HCT116 (cell line): ENCODE data around the gene NFIX. TPM values are rescaled to one million over a fixed set of nuclear protein-coding genes. Genes with fewer than 3 reads are reported as not detected.

Experiments
- ATAC-seq: fragments of 200-7000 bp; cut with Tn5 transposase; 2 replicates; pipeline ENCODE4 v1.9.1; 2020; ENCODE audit warnings: mild to moderate bottlenecking, moderate library complexity
- BruUV-seq: library from RNA; stranded (reverse); fragments of 400-500 nt; replicated peaks from 2 replicates; lab custom pipeline; 2021; lab: Mats Ljungman, UMichigan
- CTCF ChIA-PET: fragments of 300-600 bp; sonication (Branson Sonifier 250); formaldehyde crosslinking; loops from one replicate; lab custom pipeline; 2021; ENCODE audit warnings: antibody characterized with exemption; lab: Charles Lee
- POLR2A ChIA-PET: fragments of 300-600, 350-600 bp; sonication (Branson Sonifier 250); formaldehyde crosslinking; loops from one replicate; lab custom pipeline; 2021; ENCODE audit warnings: antibody characterized with exemption; lab: Charles Lee
- RAD21 ChIA-PET, 2 experiments: fragments of 300-600 bp; sonication (Branson Sonifier 250); formaldehyde crosslinking; loops; one replicate each; lab custom pipeline; 2023; ENCODE audit warnings: low total read pairs in 2 of 2; ENCODE audit not compliant: uncharacterized antibody in 2 of 2, unreplicated experiment in 2 of 2, low non-redundant PET in 1 of 2; lab: Charles Lee
- DNase-seq: peaks from one replicate; pipeline ENCODE4 v3.0.0-alpha.2; 2010; ENCODE audit warnings: low read depth, low spot score
- H2AFZ ChIP-seq: fragments of 200-600 bp; shearing (Covaris generic), sonication (generic); 2 replicates; pipeline ENCODE4 v1.6.1; 2017; ENCODE audit warnings: low read depth, mixed run types, mixed read lengths, antibody characterized with exemption, low read length; ENCODE audit not compliant: poor library complexity, severe bottlenecking
- H3K27ac ChIP-seq: 2 replicates; pipeline ENCODE4 v1.5.1; 2012; ENCODE audit warnings: low read depth, low read length
- H3K27me3 ChIP-seq: fragments of 200-600 bp; sonication (generic); 2 replicates; pipeline ENCODE4 v1.6.1; 2016; ENCODE audit warnings: mixed run types, low read length, mixed read lengths; ENCODE audit not compliant: insufficient read depth
- H3K36me3 ChIP-seq, 2 experiments: fragments of 200-500 bp in 1 of 2; fragments of 200-600 bp in 1 of 2; sonication (Bioruptor generic) in 1 of 2; sonication (generic) in 1 of 2; 2 replicates each; pipeline versions ENCODE4 v1.5.1 to v1.6.1; 2014 to 2016; ENCODE audit warnings: low read length in 2 of 2, inconsistent platforms in 1 of 2, mixed read lengths in 1 of 2, mixed run types in 1 of 2; ENCODE audit not compliant: insufficient read depth in 2 of 2, control insufficient read depth in 1 of 2
- H3K4me1 ChIP-seq, 2 experiments: fragments of 200-600 bp in 1 of 2; sonication (generic) in 1 of 2; 2 replicates each; pipeline versions ENCODE4 v1.5.1 to v1.6.1; 2012 to 2017; ENCODE audit warnings: low read length in 2 of 2, inconsistent platforms in 1 of 2, mild to moderate bottlenecking in 1 of 2, mixed read lengths in 1 of 2, mixed run types in 1 of 2, moderate library complexity in 1 of 2; ENCODE audit not compliant: insufficient read depth in 2 of 2, control insufficient read depth in 1 of 2
- H3K4me2 ChIP-seq: fragments of 200-600 bp; sonication (generic); 2 replicates; pipeline ENCODE4 v1.6.1; 2017; ENCODE audit warnings: mixed run types, low read length, mixed read lengths
- H3K4me3 ChIP-seq, 2 experiments: fragments of 200-600 bp in 1 of 2; sonication (generic) in 1 of 2; replicated peaks in 1 of 2; 2 replicates each; pipeline ENCODE4 v1.5.1; 2011 to 2016; ENCODE audit warnings: low read length in 2 of 2, control low read depth in 1 of 2, low read depth in 1 of 2, mild to moderate bottlenecking in 1 of 2, mixed read lengths in 1 of 2, mixed run types in 1 of 2
- H3K79me2 ChIP-seq: fragments of 200-600 bp; sonication (generic); 2 replicates; pipeline ENCODE4 v1.6.1; 2017; ENCODE audit warnings: mild to moderate bottlenecking, mixed run types, low read length, moderate library complexity, mixed read lengths; ENCODE audit not compliant: insufficient read depth
- H3K9ac ChIP-seq: fragments of 200-600 bp; sonication (generic); 2 replicates; pipeline ENCODE4 v1.6.1; 2016; ENCODE audit warnings: low read length, mixed read lengths
- H3K9me2 ChIP-seq: fragments of 200-600 bp; sonication (generic), shearing (Covaris generic); 2 replicates; pipeline ENCODE4 v1.6.1; 2017; ENCODE audit warnings: mixed run types, mild to moderate bottlenecking, moderate library complexity; ENCODE audit not compliant: insufficient read depth
- H3K9me3 ChIP-seq, 2 experiments: fragments of 200-500 bp in 1 of 2; fragments of 200-600 bp in 1 of 2; sonication (Bioruptor generic) in 1 of 2; sonication (generic) in 1 of 2; 2 replicates each; pipeline ENCODE4 v1.6.1; 2014 to 2017; ENCODE audit warnings: low read length in 2 of 2, mixed read lengths in 2 of 2, inconsistent platforms in 1 of 2, low read depth in 1 of 2, mild to moderate bottlenecking in 1 of 2, mixed run types in 1 of 2, moderate library complexity in 1 of 2; ENCODE audit not compliant: control insufficient read depth in 1 of 2, insufficient read depth in 1 of 2
- H4K20me1 ChIP-seq: fragments of 200-600 bp; sonication (generic), shearing (Covaris generic); 2 replicates; pipeline ENCODE4 v1.6.1; 2017; ENCODE audit warnings: mixed run types, mild to moderate bottlenecking, moderate library complexity; ENCODE audit not compliant: insufficient read depth
- ATF3 ChIP-seq: IDR thresholded peaks from 2 replicates; pipeline ENCODE4 v1.6.1; 2012
- CBX3 ChIP-seq: IDR thresholded peaks from 2 replicates; pipeline ENCODE4 v1.6.1; 2012; ENCODE audit warnings: low read depth
- CEBPB ChIP-seq: IDR thresholded peaks from 2 replicates; pipeline ENCODE4 v1.6.1; 2012; ENCODE audit warnings: low read depth
- CTCF ChIP-seq, 3 experiments: fragments of 200-600 bp in 1 of 3; sonication (generic) in 1 of 3; IDR thresholded peaks in 2 of 3; conservative IDR thresholded peaks in 1 of 3; 2 replicates each; pipeline ENCODE4 v1.5.1; 2012 to 2017; ENCODE audit warnings: low read depth in 2 of 3, low read length in 2 of 3, antibody characterized with exemption in 1 of 3, borderline replicate concordance in 1 of 3, control low read depth in 1 of 3, mild to moderate bottlenecking in 1 of 3, mixed read lengths in 1 of 3, mixed run types in 1 of 3, moderate library complexity in 1 of 3; ENCODE audit not compliant: insufficient read depth in 1 of 3
- EGR1 ChIP-seq: IDR thresholded peaks from 2 replicates; pipeline ENCODE4 v1.6.1; 2012; ENCODE audit warnings: low read depth
- ELF1 ChIP-seq: IDR thresholded peaks from 2 replicates; pipeline ENCODE4 v1.6.1; 2012; ENCODE audit warnings: low read depth, borderline replicate concordance
- EZH2 ChIP-seq: fragments of 200-600 bp; sonication (generic); IDR thresholded peaks from 2 replicates; pipeline ENCODE4 v1.6.1; 2017; ENCODE audit warnings: antibody characterized with exemption, mixed run types
- EZH2phosphoT487 ChIP-seq: fragments of 200-600 bp; IDR thresholded peaks from 2 replicates; pipeline ENCODE4 v1.6.1; 2018; ENCODE audit warnings: antibody characterized with exemption, borderline replicate concordance
- MAX ChIP-seq: IDR thresholded peaks from 2 replicates; pipeline ENCODE4 v1.6.1; 2012
- POLR2AphosphoS5 ChIP-seq: IDR thresholded peaks from 2 replicates; pipeline ENCODE4 v1.6.1; 2011; ENCODE audit warnings: mild to moderate bottlenecking, low read depth, low read length, moderate library complexity
- RAD21 ChIP-seq: IDR thresholded peaks from 2 replicates; pipeline ENCODE4 v1.6.1; 2012; ENCODE audit warnings: low read depth, mild to moderate bottlenecking
- REST ChIP-seq: IDR thresholded peaks from 2 replicates; pipeline ENCODE4 v1.6.1; 2012; ENCODE audit warnings: low read depth
- SIN3A ChIP-seq: IDR thresholded peaks from 2 replicates; pipeline ENCODE4 v1.6.1; 2012; ENCODE audit warnings: low read depth
- SRF ChIP-seq: IDR thresholded peaks from 2 replicates; pipeline ENCODE4 v1.6.1; 2012; ENCODE audit warnings: low read depth
- ZBTB33 ChIP-seq: IDR thresholded peaks from 2 replicates; pipeline ENCODE4 v1.6.1; 2011; ENCODE audit warnings: mild to moderate bottlenecking, low read length, moderate library complexity; ENCODE audit not compliant: insufficient replicate concordance; ENCODE audit errors: extremely low read depth
- ZFX ChIP-seq: fragments of 450-650 bp; IDR thresholded peaks from 2 replicates; pipeline ENCODE4 v1.6.1; 2017
- ZNF274 ChIP-seq: fragments of 200-500 bp; sonication (Bioruptor generic); IDR thresholded peaks from 2 replicates; pipeline ENCODE4 v1.6.1; 2014; ENCODE audit warnings: mild to moderate bottlenecking, low read depth, low read length, inconsistent platforms
- intact Hi-C: fragments of 100-400 bp; cut with micrococcal nuclease; formaldehyde crosslinking; loops from 2 replicates; pipeline ENCODE4 v1.10.0; 2022
- total RNA-seq: library from RNA; stranded (reverse); gene quantifications from one replicate; pipeline ENCODE4 v1.2.1, GENCODE V29; 2021; ENCODE audit not compliant: unreplicated experiment

The NFIX gene
- total RNA-seq, 1 experiment from 2014 or later: 34.8 TPM

- H2AFZ ChIP-seq: no peak overlapping the region
- POLR2A ChIA-PET: no interaction called here
- intact Hi-C loops: loop anchor here (5.0 to 10.0 kb wide), 2 partner anchors 362 to 620 kb away; no protein-coding TSS in a partner anchor
- H3K9ac ChIP-seq: no peak overlapping the region
- H3K4me2 ChIP-seq: no peak overlapping the region
- CTCF ChIA-PET: interaction anchor here (1.4 to 8.0 kb wide), 4 partner anchors 10 to 119 kb away, joined by 8 to 94 read pairs (median 48); no protein-coding TSS in a partner anchor
- H3K9me2 ChIP-seq: no peaks in the 10 kb centered on the region
- BruUV-seq: no TSS peak
- H4K20me1 ChIP-seq: no peaks in the 10 kb centered on the region
- H3K27ac ChIP-seq: no peak overlapping the region
- H3K27me3 ChIP-seq: no peaks in the 10 kb centered on the region
- no peaks in the 10 kb centered on the region for H3K79me2 ChIP-seq
- TF ChIP-seq ELF1: no peak
- no peak for TF ChIP-seq CTCF (IDR thresholded peaks at IDR 0.05 in 2 of 3, conservative IDR thresholded peaks at IDR 0.05 in 1 of 3; ENCODE audit: borderline replicate concordance in 1 of 3, insufficient read depth in 1 of 3, low read depth in 2 of 3, low read length in 2 of 3)
- TF ChIP-seq MAX: no peak
- no peak for TF ChIP-seq REST
- TF ChIP-seq ZBTB33: no peak
- no peak for TF ChIP-seq EGR1
- no peak for TF ChIP-seq ZNF274
- no peak for TF ChIP-seq ZFX
- TF ChIP-seq RAD21: no peak
- TF ChIP-seq CEBPB: no peak
- no peak for TF ChIP-seq EZH2
- TF ChIP-seq EZH2phosphoT487: no peak
- no peak for TF ChIP-seq CBX3
- TF ChIP-seq POLR2AphosphoS5: no peak
- TF ChIP-seq SRF: no peak
- no peak for TF ChIP-seq SIN3A
- no peak for TF ChIP-seq ATF3
- H3K4me3 ChIP-seq: no peak overlapping the region
- no peaks in the 10 kb centered on the region for H3K36me3 ChIP-seq
- ATAC-seq (no peak), DNase-seq (no peak)
- H3K4me1 ChIP-seq: peaks cover 0 to 13% of the 10 kb centered on the region in 2 experiments; a peak in 1 of 4 replicates
- RAD21 ChIA-PET: no interaction called here
- no peaks in the 10 kb centered on the region for H3K9me3 ChIP-seq
These were observed 20.0 kb upstream of the NFIX start for GRCh38 chr19:12975221-12975741.
